H9 (cell line): Measurements from ENCODE around the gene APP. TPM values are rescaled to one million over a fixed set of nuclear protein-coding genes. Genes with fewer than 3 reads are reported as not detected.

Source experiments
- DNase-seq: peaks from one replicate; pipeline ENCODE4 v3.0.0-alpha.2; 2017
- H2AFZ ChIP-seq: one replicate; pipeline ENCODE4 v1.6.1; 2013; ENCODE audit warnings: mild to moderate bottlenecking, low read length, control low read depth, moderate library complexity
- H2AK5ac ChIP-seq: 2 replicates; pipeline ENCODE4 v1.6.1; 2013; ENCODE audit warnings: low read length, control low read depth, mixed read lengths; ENCODE audit not compliant: insufficient read length
- H2BK120ac ChIP-seq: one replicate; pipeline ENCODE4 v1.6.1; 2013; ENCODE audit warnings: low read depth, mild to moderate bottlenecking, low read length, control low read depth, inconsistent platforms; ENCODE audit not compliant: poor library complexity, severe bottlenecking
- H2BK12ac ChIP-seq: 2 replicates; pipeline ENCODE4 v1.6.1; 2013; ENCODE audit warnings: low read length, control low read depth, mixed read lengths, low read depth; ENCODE audit not compliant: insufficient read length
- H2BK15ac ChIP-seq: 2 replicates; pipeline ENCODE4 v1.6.1; 2013; ENCODE audit warnings: low read depth, low read length, control low read depth
- H2BK20ac ChIP-seq: one replicate; pipeline ENCODE4 v1.6.1; 2013; ENCODE audit warnings: low read depth, mild to moderate bottlenecking, low read length, control low read depth, inconsistent platforms; ENCODE audit not compliant: poor library complexity, severe bottlenecking
- H2BK5ac ChIP-seq: 2 replicates; pipeline ENCODE4 v1.6.1; 2013; ENCODE audit warnings: low read length, control low read depth, mixed read lengths; ENCODE audit not compliant: insufficient read length
- H3K14ac ChIP-seq: 2 replicates; pipeline ENCODE4 v1.6.1; 2013; ENCODE audit warnings: low read length, control low read depth; ENCODE audit not compliant: insufficient read depth
- H3K18ac ChIP-seq: 2 replicates; pipeline ENCODE4 v1.6.1; 2013; ENCODE audit warnings: low read depth, mild to moderate bottlenecking, mixed read lengths, low read length, control low read depth; ENCODE audit not compliant: insufficient read length
- H3K23ac ChIP-seq: 2 replicates; pipeline ENCODE4 v1.6.1; 2013; ENCODE audit warnings: low read length, control low read depth, mixed read lengths, low read depth; ENCODE audit not compliant: insufficient read length
- H3K23me2 ChIP-seq: 2 replicates; pipeline ENCODE4 v1.6.1; 2013; ENCODE audit warnings: low read depth, mild to moderate bottlenecking, mixed read lengths, low read length, control low read depth; ENCODE audit not compliant: insufficient read length, poor library complexity, severe bottlenecking
- H3K27ac ChIP-seq: 2 replicates; pipeline ENCODE4 v1.5.1; 2013; ENCODE audit warnings: low read length, control low read depth, mixed read lengths, low read depth; ENCODE audit not compliant: insufficient read length
- H3K27me3 ChIP-seq: 2 replicates; pipeline ENCODE4 v1.6.1; 2013; ENCODE audit warnings: low read length, control low read depth, inconsistent platforms; ENCODE audit not compliant: insufficient read depth
- H3K4ac ChIP-seq: 2 replicates; pipeline ENCODE4 v1.6.1; 2013; ENCODE audit warnings: low read depth, mild to moderate bottlenecking, control low read depth, inconsistent platforms, low read length, moderate library complexity
- H3K4me1 ChIP-seq: 2 replicates; pipeline ENCODE4 v1.6.1; 2013; ENCODE audit warnings: low read length, control low read depth, inconsistent platforms; ENCODE audit not compliant: insufficient read depth
- H3K4me2 ChIP-seq: 2 replicates; pipeline ENCODE4 v1.6.1; 2013; ENCODE audit warnings: low read length, control low read depth, mixed read lengths; ENCODE audit not compliant: insufficient read length, insufficient read depth
- H3K56ac ChIP-seq: 2 replicates; pipeline ENCODE4 v1.6.1; 2013; ENCODE audit warnings: low read depth, mild to moderate bottlenecking, mixed read lengths, low read length, control low read depth; ENCODE audit not compliant: insufficient read length
- H3K79me1 ChIP-seq: 2 replicates; pipeline ENCODE4 v1.6.1; 2013; ENCODE audit warnings: low read depth, mild to moderate bottlenecking, moderate library complexity, low read length, control low read depth, inconsistent platforms; ENCODE audit not compliant: insufficient read depth, poor library complexity, severe bottlenecking
- H3K79me2 ChIP-seq: 2 replicates; pipeline ENCODE4 v1.6.1; 2013; ENCODE audit warnings: low read length, control low read depth, inconsistent platforms; ENCODE audit not compliant: insufficient read depth
- H3K9ac ChIP-seq: 2 replicates; pipeline ENCODE4 v1.6.1; 2013; ENCODE audit warnings: low read length, control low read depth, mixed read lengths; ENCODE audit not compliant: insufficient read length; ENCODE audit errors: extremely low read depth
- H3K9me3 ChIP-seq: one replicate; pipeline ENCODE4 v1.6.1; 2013; ENCODE audit warnings: low read depth, low read length, inconsistent platforms; ENCODE audit not compliant: control insufficient read depth
- H3T11ph ChIP-seq: one replicate; pipeline ENCODE4 v1.6.1; 2013; ENCODE audit warnings: mild to moderate bottlenecking, low read length, control low read depth, inconsistent platforms
- H4K20me1 ChIP-seq: one replicate; pipeline ENCODE4 v1.6.1; 2013; ENCODE audit not compliant: control insufficient read depth, insufficient read length, insufficient read depth
- H4K5ac ChIP-seq: 2 replicates; pipeline ENCODE4 v1.6.1; 2013; ENCODE audit warnings: low read depth, mild to moderate bottlenecking, mixed read lengths, low read length, control low read depth; ENCODE audit not compliant: insufficient read length
- H4K8ac ChIP-seq: replicated peaks from 2 replicates; pipeline ENCODE4 v1.6.1; 2013; ENCODE audit warnings: low read length, control low read depth, mixed read lengths, low read depth; ENCODE audit not compliant: insufficient read length
- H4K91ac ChIP-seq: 2 replicates; pipeline ENCODE4 v1.6.1; 2013; ENCODE audit warnings: low read depth, mild to moderate bottlenecking, moderate library complexity, mixed read lengths, low read length, control low read depth; ENCODE audit not compliant: insufficient read length
- H3K27ac Mint-ChIP-seq, 3 experiments: 2 replicates in 2 of 3; 3 replicates in 1 of 3; pipeline ENCODE4 v1.8.0; 2020 to 2021; ENCODE audit warnings: mixed read lengths in 3 of 3, mild to moderate bottlenecking in 1 of 3, moderate library complexity in 1 of 3
- H3K27me3 Mint-ChIP-seq: 2 replicates; pipeline ENCODE4 v1.8.0; 2021; ENCODE audit warnings: low read depth, mild to moderate bottlenecking, moderate library complexity, mixed read lengths
- H3K36me3 Mint-ChIP-seq, 3 experiments: 2 replicates in 2 of 3; 3 replicates in 1 of 3; pipeline ENCODE4 v1.8.0; 2020 to 2021; ENCODE audit warnings: low read depth in 3 of 3, mixed read lengths in 3 of 3; ENCODE audit not compliant: insufficient read depth in 1 of 3
- H3K4me1 Mint-ChIP-seq, 2 experiments: 2 replicates each; pipeline ENCODE4 v1.8.0; 2020; ENCODE audit warnings: mixed read lengths in 2 of 2
- H3K4me3 Mint-ChIP-seq, 2 experiments: 2 replicates in 1 of 2; 3 replicates in 1 of 2; pipeline ENCODE4 v1.8.0; 2020 to 2021; ENCODE audit warnings: mild to moderate bottlenecking in 2 of 2, mixed read lengths in 2 of 2, moderate library complexity in 1 of 2
- H3K9me3 Mint-ChIP-seq, 2 experiments: 2 replicates in 1 of 2; 3 replicates in 1 of 2; pipeline ENCODE4 v1.8.0; 2020; ENCODE audit warnings: mild to moderate bottlenecking in 2 of 2, mixed read lengths in 2 of 2, moderate library complexity in 1 of 2
- WGBS: extraction: QIAGEN DNeasy Blood & Tissue Kit; methylation state at CpG from one replicate; pipeline ENCODE4 v1.1.7; 2013; ENCODE audit warnings: missing lambda C conversion rate, low lambda C conversion rate, mixed read lengths; ENCODE audit not compliant: insufficient read length; ENCODE audit errors: extremely low coverage; 5-methylcytosine and 5-hydroxymethylcytosine counted together
- total RNA-seq: library from RNA; stranded (reverse); gene quantifications from 2 replicates; pipeline ENCODE4 v1.2.1, GENCODE V29; 2021
- TF ChIP-seq, protein P1 (sequence below): fragments of 200-600 bp; sonication (generic); conservative IDR thresholded peaks from 3 replicates; pipeline ENCODE4 v1.8.0; 2021; ENCODE audit warnings: antibody characterized with exemption, mild to moderate bottlenecking

APP gene
- total RNA-seq, 1 experiment from 2014 or later, result 380 TPM

GRCh38 chr21:25959799-25960198 lies 210.8 kb downstream of the APP start:
- H3K23ac ChIP-seq, result no peak overlapping the region
- H3K79me2 ChIP-seq, result no peaks in the 10 kb centered on the region
- no peaks in the 10 kb centered on the region for H3K23me2 ChIP-seq
- no peaks in the 10 kb centered on the region for H3K4me1 ChIP-seq
- TF ChIP-seq, protein P1, sequence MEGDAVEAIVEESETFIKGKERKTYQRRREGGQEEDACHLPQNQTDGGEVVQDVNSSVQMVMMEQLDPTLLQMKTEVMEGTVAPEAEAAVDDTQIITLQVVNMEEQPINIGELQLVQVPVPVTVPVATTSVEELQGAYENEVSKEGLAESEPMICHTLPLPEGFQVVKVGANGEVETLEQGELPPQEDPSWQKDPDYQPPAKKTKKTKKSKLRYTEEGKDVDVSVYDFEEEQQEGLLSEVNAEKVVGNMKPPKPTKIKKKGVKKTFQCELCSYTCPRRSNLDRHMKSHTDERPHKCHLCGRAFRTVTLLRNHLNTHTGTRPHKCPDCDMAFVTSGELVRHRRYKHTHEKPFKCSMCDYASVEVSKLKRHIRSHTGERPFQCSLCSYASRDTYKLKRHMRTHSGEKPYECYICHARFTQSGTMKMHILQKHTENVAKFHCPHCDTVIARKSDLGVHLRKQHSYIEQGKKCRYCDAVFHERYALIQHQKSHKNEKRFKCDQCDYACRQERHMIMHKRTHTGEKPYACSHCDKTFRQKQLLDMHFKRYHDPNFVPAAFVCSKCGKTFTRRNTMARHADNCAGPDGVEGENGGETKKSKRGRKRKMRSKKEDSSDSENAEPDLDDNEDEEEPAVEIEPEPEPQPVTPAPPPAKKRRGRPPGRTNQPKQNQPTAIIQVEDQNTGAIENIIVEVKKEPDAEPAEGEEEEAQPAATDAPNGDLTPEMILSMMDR, result no peak
- no peak overlapping the region for H3K9ac ChIP-seq
- Mint-ChIP-seq H3K9me3 (no peaks in the 10 kb centered on the region), H3K27ac (peak overlapping the region; percentile 86 to 100 (median 95)), H3K36me3 (peaks cover 26 to 46% (median 36%) of the 10 kb centered on the region in 3 experiments), H3K4me1 (peaks cover 47 to 52% of the 10 kb centered on the region in 2 experiments), H3K27me3 (no peaks in the 10 kb centered on the region), H3K4me3 (peak overlapping the region in 1 of 2 experiments; percentile 71; a peak in 2 of 5 replicates)
- H4K91ac ChIP-seq, result no peak overlapping the region
- no peak overlapping the region for H3K4ac ChIP-seq
- H4K8ac ChIP-seq, result no peak overlapping the region
- no peak overlapping the region for H2BK15ac ChIP-seq
- H2BK120ac ChIP-seq, result no peak overlapping the region
- H3K27ac ChIP-seq, result no peak overlapping the region
- H2BK5ac ChIP-seq, result no peak overlapping the region
- H3K14ac ChIP-seq, result no peak overlapping the region
- no CpG with 5 or more reads among the region's 3 CpGs for WGBS
- DNase-seq, result no peak
- no peaks in the 10 kb centered on the region for H4K20me1 ChIP-seq
- no peaks in the 10 kb centered on the region for H3K79me1 ChIP-seq
- H2AFZ ChIP-seq, result no peak overlapping the region
- no peaks in the 10 kb centered on the region for H3K27me3 ChIP-seq
- H2BK20ac ChIP-seq, result no peak overlapping the region
- no peak overlapping the region for H3T11ph ChIP-seq
- H2BK12ac ChIP-seq, result no peak overlapping the region
- H3K18ac ChIP-seq, result no peak overlapping the region
- no peak overlapping the region for H3K56ac ChIP-seq
- no peaks in the 10 kb centered on the region for H3K9me3 ChIP-seq
- H4K5ac ChIP-seq, result no peak overlapping the region
- H2AK5ac ChIP-seq, result no peak overlapping the region
- H3K4me2 ChIP-seq, result no peak overlapping the region
